Activated CD4-positive, alpha-beta T cell treated with anti-CD3 and anti-CD28 coated beads for 36 hours (primary cell): Measurements from ENCODE around the gene CASP10. TPM values are rescaled to one million over a fixed set of nuclear protein-coding genes. Genes with fewer than 3 reads are reported as not detected.

Source experiments
- ATAC-seq: fragments of 200-7000 bp; cut with Tn5 transposase; one replicate; pipeline ENCODE4 v1.10.0; 2021; ENCODE audit warnings: mild to moderate bottlenecking, moderate library complexity
- CTCF ChIA-PET: fragments of 350-600 bp; sonication (Branson Sonifier 250); formaldehyde crosslinking; loops from one replicate; lab custom pipeline; 2021; ENCODE audit warnings: antibody characterized with exemption; lab: Charles Lee
- POLR2A ChIA-PET: fragments of 350-600 bp; sonication (Branson Sonifier 250); formaldehyde crosslinking; loops from one replicate; lab custom pipeline; 2021; ENCODE audit warnings: antibody characterized with exemption, inconsistent platforms; lab: Charles Lee
- DNase-seq: peaks from one replicate; pipeline ENCODE4 v3.0.0-alpha.2; 2020
- H3K27ac Mint-ChIP-seq: one replicate; pipeline ENCODE4 v1.8.0; 2021; ENCODE audit warnings: mixed read lengths
- H3K27me3 Mint-ChIP-seq: one replicate; pipeline ENCODE4 v1.8.0; 2021; ENCODE audit warnings: mixed read lengths
- H3K36me3 Mint-ChIP-seq: one replicate; pipeline ENCODE4 v1.8.0; 2021; ENCODE audit warnings: low read depth, mixed read lengths
- H3K4me1 Mint-ChIP-seq: one replicate; pipeline ENCODE4 v1.8.0; 2021; ENCODE audit warnings: mixed read lengths
- H3K4me3 Mint-ChIP-seq: one replicate; pipeline ENCODE4 v1.8.0; 2021; ENCODE audit warnings: mild to moderate bottlenecking, moderate library complexity, mixed read lengths
- H3K9me3 Mint-ChIP-seq: one replicate; pipeline ENCODE4 v1.8.0; 2021; ENCODE audit warnings: low read depth, mixed read lengths
- intact Hi-C, 2 experiments: fragments of 100-400 bp; cut with DNase I in 1 of 2; cut with micrococcal nuclease in 1 of 2; formaldehyde crosslinking; loops; one replicate each; pipeline versions ENCODE4 v1.14.2 to v1.15.1; 2022 to 2024; cut with DNase I, micrococcal nuclease
- total RNA-seq, 2 experiments: library from RNA; stranded (reverse); gene quantifications; one replicate each; pipeline ENCODE4 v1.2.3, GENCODE V29; 2021

The CASP10 gene
- total RNA-seq, 2 experiments from 2014 or later = 12.2 to 16.8 TPM

- DNase-seq = no peak
- Mint-ChIP-seq H3K27ac (no peak overlapping the region), H3K36me3 (peaks cover 74% of the 10 kb centered on the region), H3K9me3 (no peaks in the 10 kb centered on the region), H3K27me3 (no peaks in the 10 kb centered on the region), H3K4me3 (no peak overlapping the region), H3K4me1 (peaks cover 82% of the 10 kb centered on the region)
- intact Hi-C loops = loop anchor here (5.0 kb wide), 1 partner anchor 32 kb away; no protein-coding TSS in a partner anchor
- ChIA-PET CTCF (interaction anchor here (1.7 to 4.6 kb wide), 4 partner anchors 10 to 37 kb away, joined by 4 to 23 read pairs (median 12); no protein-coding TSS in a partner anchor), POLR2A (no interaction called here)
- no peak for ATAC-seq
Observed at GRCh38 chr2:201269764-201270163, 86.8 kb downstream of the CASP10 start.

- Mint-ChIP-seq H3K4me3 (no peak overlapping the region), H3K4me1 (peaks cover 78% of the 10 kb centered on the region), H3K9me3 (no peaks in the 10 kb centered on the region), H3K36me3 (peaks cover 79% of the 10 kb centered on the region), H3K27me3 (no peaks in the 10 kb centered on the region), H3K27ac (peak overlapping the region; percentile 38)
- ChIA-PET CTCF (interaction anchor here (1.7 to 4.6 kb wide), 4 partner anchors 9 to 38 kb away, joined by 4 to 23 read pairs (median 12); no protein-coding TSS in a partner anchor), POLR2A (no interaction called here)
- ATAC-seq (no peak), DNase-seq (no peak)
- intact Hi-C loops = loop anchor here (5.0 kb wide), 1 partner anchor 33 kb away; no protein-coding TSS in a partner anchor
Observed at GRCh38 chr2:201270293-201271001, 87.5 kb downstream of the CASP10 start.

GRCh38 chr2:201271917-201272316, 89.0 kb downstream of the CASP10 start:
- Mint-ChIP-seq H3K27me3 (no peaks in the 10 kb centered on the region), H3K9me3 (no peaks in the 10 kb centered on the region), H3K36me3 (peaks cover 78% of the 10 kb centered on the region), H3K4me1 (peaks cover 64% of the 10 kb centered on the region), H3K27ac (peak overlapping the region; percentile 66), H3K4me3 (no peak overlapping the region)
- intact Hi-C loops = loop anchor here (1.0 to 5.0 kb wide), 2 partner anchors 9 to 35 kb away; no protein-coding TSS in a partner anchor
- ATAC-seq (peak; percentile 27), DNase-seq (no peak)
- POLR2A ChIA-PET = no interaction called here
- CTCF ChIA-PET = no interaction called here

GRCh38 chr2:201273330-201273983, 90.5 kb downstream of the CASP10 start:
- H3K4me1 Mint-ChIP-seq = peaks cover 59% of the 10 kb centered on the region
- H3K4me3 Mint-ChIP-seq = no peak overlapping the region
- peaks cover 77% of the 10 kb centered on the region for H3K36me3 Mint-ChIP-seq
- intact Hi-C loops = loop anchor here (5.0 kb wide), 1 partner anchor 36 kb away; no protein-coding TSS in a partner anchor
- ATAC-seq (peak; percentile 68), DNase-seq (no peak)
- POLR2A ChIA-PET = interaction anchor here (0.6 to 1.1 kb wide), 2 partner anchors 37 to 40 kb away, joined by 4 to 10 read pairs; no protein-coding TSS in a partner anchor
- peak overlapping the region; percentile 51 for H3K27ac Mint-ChIP-seq
- no peaks in the 10 kb centered on the region for H3K9me3 Mint-ChIP-seq
- no peaks in the 10 kb centered on the region for H3K27me3 Mint-ChIP-seq
- CTCF ChIA-PET = interaction anchor here (0.6 to 2.8 kb wide), 4 partner anchors 10 to 124 kb away, joined by 3 to 13 read pairs (median 4); no protein-coding TSS in a partner anchor

GRCh38 chr2:201275069-201275468, 92.1 kb downstream of the CASP10 start:
- no peaks in the 10 kb centered on the region for H3K27me3 Mint-ChIP-seq
- no peaks in the 10 kb centered on the region for H3K9me3 Mint-ChIP-seq
- H3K27ac Mint-ChIP-seq = peak overlapping the region; percentile 11
- peaks cover 75% of the 10 kb centered on the region for H3K36me3 Mint-ChIP-seq
- ATAC-seq (no peak), DNase-seq (no peak)
- H3K4me1 Mint-ChIP-seq = peaks cover 57% of the 10 kb centered on the region
- POLR2A ChIA-PET = no interaction called here
- CTCF ChIA-PET = interaction anchor here (0.6 to 2.8 kb wide), 6 partner anchors 9 to 84 kb away, joined by 3 to 13 read pairs (median 4); no protein-coding TSS in a partner anchor
- no peak overlapping the region for H3K4me3 Mint-ChIP-seq
- intact Hi-C loops = no loop called here

GRCh38 chr2:201275990-201276389, 93.0 kb downstream of the CASP10 start:
- intact Hi-C loops = no loop called here
- Mint-ChIP-seq H3K27ac (no peak overlapping the region), H3K9me3 (no peaks in the 10 kb centered on the region), H3K4me1 (peaks cover 54% of the 10 kb centered on the region), H3K4me3 (no peak overlapping the region), H3K36me3 (peaks cover 72% of the 10 kb centered on the region), H3K27me3 (no peaks in the 10 kb centered on the region)
- DNase-seq (no peak), ATAC-seq (no peak)
- CTCF ChIA-PET = interaction anchor here (1.1 to 5.1 kb wide), 3 partner anchors 10 to 43 kb away, joined by 3 to 32 read pairs (median 3); no protein-coding TSS in a partner anchor
- POLR2A ChIA-PET = no interaction called here

GRCh38 chr2:201276511-201276910, 93.6 kb downstream of the CASP10 start:
- Mint-ChIP-seq H3K4me1 (peaks cover 51% of the 10 kb centered on the region), H3K36me3 (peaks cover 69% of the 10 kb centered on the region), H3K9me3 (no peaks in the 10 kb centered on the region), H3K27me3 (no peaks in the 10 kb centered on the region), H3K27ac (no peak overlapping the region), H3K4me3 (no peak overlapping the region)
- intact Hi-C loops = no loop called here
- ATAC-seq (no peak), DNase-seq (no peak)
- POLR2A ChIA-PET = no interaction called here
- CTCF ChIA-PET = interaction anchor here (1.1 to 5.1 kb wide), 2 partner anchors 10 to 43 kb away, joined by 3 to 32 read pairs; no protein-coding TSS in a partner anchor

Other genes with a start within 250 kb of the CASP10 start
- 10 to 100 TPM; 68.5 to 80.5 TPM for gene ORC2, start 219.5 kb upstream of the CASP10 start, total RNA-seq
- gene HYCC2, start 111.5 kb upstream of the CASP10 start, total RNA-seq = 10 to 100 TPM; 15.8 to 16.0 TPM
- 100 to 1,000 TPM; 126 to 150 TPM for gene NDUFB3, start 111.1 kb upstream of the CASP10 start, total RNA-seq
- 100 to 1,000 TPM; 255 to 270 TPM for gene CFLAR, start 67.0 kb upstream of the CASP10 start, total RNA-seq
- gene CASP8, start 77.4 kb downstream of the CASP10 start, total RNA-seq = 10 to 100 TPM; 45.1 to 49.1 TPM
- under 1 TPM; 0.48 to 0.72 TPM for gene FLACC1, start 174.2 kb downstream of the CASP10 start, total RNA-seq